Activated naive CD4-positive, alpha-beta T cell treated with Interleukin-2 at 50 U/mL for 16 hours (primary cell): ENCODE results near the gene USH1C.

Source experiments
- DNase-seq: peaks from one replicate; pipeline ENCODE4 v3.0.0-alpha.2; 2020

Gene USH1C

GRCh38 chr11:17546240-17546639, 2.0 kb upstream of the USH1C start:
- no peak for DNase-seq

GRCh38 chr11:17543574-17544180, 539 bp downstream of the USH1C start:
- DNase-seq, result no peak

- no peak for DNase-seq
These were observed 1.2 kb downstream of the USH1C start for GRCh38 chr11:17543041-17543440.

GRCh38 chr11:17542249-17542648, 2.0 kb downstream of the USH1C start:
- DNase-seq, result no peak

- no peak for DNase-seq
These were observed 2.8 kb downstream of the USH1C start for GRCh38 chr11:17541330-17541885.

- DNase-seq, result no peak
These were observed 3.4 kb downstream of the USH1C start for GRCh38 chr11:17540807-17541206.

GRCh38 chr11:17538731-17539130, 5.5 kb downstream of the USH1C start:
- no peak for DNase-seq

GRCh38 chr11:17538054-17538453, 6.2 kb downstream of the USH1C start:
- no peak for DNase-seq

GRCh38 chr11:17537261-17537660, 7.0 kb downstream of the USH1C start:
- DNase-seq, result no peak

- DNase-seq, result no peak
These were observed 8.7 kb downstream of the USH1C start for GRCh38 chr11:17535488-17535887.

GRCh38 chr11:17533778-17534415, 10.3 kb downstream of the USH1C start:
- DNase-seq, result no peak

GRCh38 chr11:17533341-17533740, 10.9 kb downstream of the USH1C start:
- DNase-seq, result no peak

GRCh38 chr11:17532784-17533183, 11.4 kb downstream of the USH1C start:
- no peak for DNase-seq

- no peak for DNase-seq
These were observed 12.5 kb downstream of the USH1C start for GRCh38 chr11:17531636-17532113.

GRCh38 chr11:17531071-17531600, 13.1 kb downstream of the USH1C start:
- no peak for DNase-seq

- DNase-seq, result no peak
These were observed 14.4 kb downstream of the USH1C start for GRCh38 chr11:17529844-17530185.

- DNase-seq, result no peak
These were observed 15.0 kb downstream of the USH1C start for GRCh38 chr11:17528906-17529843.

- DNase-seq, result peak; percentile 49
These were observed 16.0 kb downstream of the USH1C start for GRCh38 chr11:17528181-17528691.

- no peak for DNase-seq
These were observed 16.6 kb downstream of the USH1C start for GRCh38 chr11:17527628-17527995.

- no peak for DNase-seq
These were observed 17.1 kb downstream of the USH1C start for GRCh38 chr11:17526931-17527627.

GRCh38 chr11:17526326-17526725, 17.9 kb downstream of the USH1C start:
- DNase-seq, result no peak

GRCh38 chr11:17525570-17525969, 18.6 kb downstream of the USH1C start:
- no peak for DNase-seq
